HCT116 (cell line): Measurements from ENCODE around the gene EIPR1. TPM values are rescaled to one million over a fixed set of nuclear protein-coding genes. Genes with fewer than 3 reads are reported as not detected.

Experiments
- ATAC-seq: fragments of 200-7000 bp; cut with Tn5 transposase; 2 replicates; pipeline ENCODE4 v1.9.1; 2020; ENCODE audit warnings: mild to moderate bottlenecking, moderate library complexity
- BruUV-seq: library from RNA; stranded (reverse); fragments of 400-500 nt; replicated peaks from 2 replicates; lab custom pipeline; 2021; lab: Mats Ljungman, UMichigan
- CTCF ChIA-PET: fragments of 300-600 bp; sonication (Branson Sonifier 250); formaldehyde crosslinking; loops from one replicate; lab custom pipeline; 2021; ENCODE audit warnings: antibody characterized with exemption; lab: Charles Lee
- POLR2A ChIA-PET: fragments of 300-600, 350-600 bp; sonication (Branson Sonifier 250); formaldehyde crosslinking; loops from one replicate; lab custom pipeline; 2021; ENCODE audit warnings: antibody characterized with exemption; lab: Charles Lee
- RAD21 ChIA-PET, 2 experiments: fragments of 300-600 bp; sonication (Branson Sonifier 250); formaldehyde crosslinking; loops; one replicate each; lab custom pipeline; 2023; ENCODE audit warnings: low total read pairs in 2 of 2; ENCODE audit not compliant: uncharacterized antibody in 2 of 2, unreplicated experiment in 2 of 2, low non-redundant PET in 1 of 2; lab: Charles Lee
- DNase-seq: peaks from one replicate; pipeline ENCODE4 v3.0.0-alpha.2; 2010; ENCODE audit warnings: low read depth, low spot score
- H2AFZ ChIP-seq: fragments of 200-600 bp; shearing (Covaris generic), sonication (generic); 2 replicates; pipeline ENCODE4 v1.6.1; 2017; ENCODE audit warnings: low read depth, mixed run types, mixed read lengths, antibody characterized with exemption, low read length; ENCODE audit not compliant: poor library complexity, severe bottlenecking
- H3K27ac ChIP-seq: 2 replicates; pipeline ENCODE4 v1.5.1; 2012; ENCODE audit warnings: low read depth, low read length
- H3K27me3 ChIP-seq: fragments of 200-600 bp; sonication (generic); 2 replicates; pipeline ENCODE4 v1.6.1; 2016; ENCODE audit warnings: mixed run types, low read length, mixed read lengths; ENCODE audit not compliant: insufficient read depth
- H3K36me3 ChIP-seq, 2 experiments: fragments of 200-500 bp in 1 of 2; fragments of 200-600 bp in 1 of 2; sonication (Bioruptor generic) in 1 of 2; sonication (generic) in 1 of 2; 2 replicates each; pipeline versions ENCODE4 v1.5.1 to v1.6.1; 2014 to 2016; ENCODE audit warnings: low read length in 2 of 2, inconsistent platforms in 1 of 2, mixed read lengths in 1 of 2, mixed run types in 1 of 2; ENCODE audit not compliant: insufficient read depth in 2 of 2, control insufficient read depth in 1 of 2
- H3K4me1 ChIP-seq, 2 experiments: fragments of 200-600 bp in 1 of 2; sonication (generic) in 1 of 2; 2 replicates each; pipeline versions ENCODE4 v1.5.1 to v1.6.1; 2012 to 2017; ENCODE audit warnings: low read length in 2 of 2, inconsistent platforms in 1 of 2, mild to moderate bottlenecking in 1 of 2, mixed read lengths in 1 of 2, mixed run types in 1 of 2, moderate library complexity in 1 of 2; ENCODE audit not compliant: insufficient read depth in 2 of 2, control insufficient read depth in 1 of 2
- H3K4me2 ChIP-seq: fragments of 200-600 bp; sonication (generic); 2 replicates; pipeline ENCODE4 v1.6.1; 2017; ENCODE audit warnings: mixed run types, low read length, mixed read lengths
- H3K4me3 ChIP-seq, 2 experiments: fragments of 200-600 bp in 1 of 2; sonication (generic) in 1 of 2; replicated peaks in 1 of 2; 2 replicates each; pipeline ENCODE4 v1.5.1; 2011 to 2016; ENCODE audit warnings: low read length in 2 of 2, control low read depth in 1 of 2, low read depth in 1 of 2, mild to moderate bottlenecking in 1 of 2, mixed read lengths in 1 of 2, mixed run types in 1 of 2
- H3K79me2 ChIP-seq: fragments of 200-600 bp; sonication (generic); 2 replicates; pipeline ENCODE4 v1.6.1; 2017; ENCODE audit warnings: mild to moderate bottlenecking, mixed run types, low read length, moderate library complexity, mixed read lengths; ENCODE audit not compliant: insufficient read depth
- H3K9ac ChIP-seq: fragments of 200-600 bp; sonication (generic); 2 replicates; pipeline ENCODE4 v1.6.1; 2016; ENCODE audit warnings: low read length, mixed read lengths
- H3K9me2 ChIP-seq: fragments of 200-600 bp; sonication (generic), shearing (Covaris generic); 2 replicates; pipeline ENCODE4 v1.6.1; 2017; ENCODE audit warnings: mixed run types, mild to moderate bottlenecking, moderate library complexity; ENCODE audit not compliant: insufficient read depth
- H3K9me3 ChIP-seq, 2 experiments: fragments of 200-500 bp in 1 of 2; fragments of 200-600 bp in 1 of 2; sonication (Bioruptor generic) in 1 of 2; sonication (generic) in 1 of 2; 2 replicates each; pipeline ENCODE4 v1.6.1; 2014 to 2017; ENCODE audit warnings: low read length in 2 of 2, mixed read lengths in 2 of 2, inconsistent platforms in 1 of 2, low read depth in 1 of 2, mild to moderate bottlenecking in 1 of 2, mixed run types in 1 of 2, moderate library complexity in 1 of 2; ENCODE audit not compliant: control insufficient read depth in 1 of 2, insufficient read depth in 1 of 2
- H4K20me1 ChIP-seq: fragments of 200-600 bp; sonication (generic), shearing (Covaris generic); 2 replicates; pipeline ENCODE4 v1.6.1; 2017; ENCODE audit warnings: mixed run types, mild to moderate bottlenecking, moderate library complexity; ENCODE audit not compliant: insufficient read depth
- CBX3 ChIP-seq: IDR thresholded peaks from 2 replicates; pipeline ENCODE4 v1.6.1; 2012; ENCODE audit warnings: low read depth
- CTCF ChIP-seq, 3 experiments: fragments of 200-600 bp in 1 of 3; sonication (generic) in 1 of 3; IDR thresholded peaks in 2 of 3; conservative IDR thresholded peaks in 1 of 3; 2 replicates each; pipeline ENCODE4 v1.5.1; 2012 to 2017; ENCODE audit warnings: low read depth in 2 of 3, low read length in 2 of 3, antibody characterized with exemption in 1 of 3, borderline replicate concordance in 1 of 3, control low read depth in 1 of 3, mild to moderate bottlenecking in 1 of 3, mixed read lengths in 1 of 3, mixed run types in 1 of 3, moderate library complexity in 1 of 3; ENCODE audit not compliant: insufficient read depth in 1 of 3
- EGR1 ChIP-seq: IDR thresholded peaks from 2 replicates; pipeline ENCODE4 v1.6.1; 2012; ENCODE audit warnings: low read depth
- EZH2phosphoT487 ChIP-seq: fragments of 200-600 bp; IDR thresholded peaks from 2 replicates; pipeline ENCODE4 v1.6.1; 2018; ENCODE audit warnings: antibody characterized with exemption, borderline replicate concordance
- FOSL1 ChIP-seq: IDR thresholded peaks from 2 replicates; pipeline ENCODE4 v1.6.1; 2012; ENCODE audit warnings: low read depth
- POLR2A ChIP-seq: IDR thresholded peaks from 2 replicates; pipeline ENCODE4 v1.7.0; 2011; ENCODE audit warnings: borderline replicate concordance; ENCODE audit not compliant: insufficient read depth, insufficient read length; ENCODE audit errors: extremely low read depth
- POLR2AphosphoS5 ChIP-seq: IDR thresholded peaks from 2 replicates; pipeline ENCODE4 v1.6.1; 2011; ENCODE audit warnings: mild to moderate bottlenecking, low read depth, low read length, moderate library complexity
- RAD21 ChIP-seq: IDR thresholded peaks from 2 replicates; pipeline ENCODE4 v1.6.1; 2012; ENCODE audit warnings: low read depth, mild to moderate bottlenecking
- REST ChIP-seq: IDR thresholded peaks from 2 replicates; pipeline ENCODE4 v1.6.1; 2012; ENCODE audit warnings: low read depth
- SP1 ChIP-seq: IDR thresholded peaks from 2 replicates; pipeline ENCODE4 v1.6.1; 2012; ENCODE audit warnings: low read depth
- SRF ChIP-seq: IDR thresholded peaks from 2 replicates; pipeline ENCODE4 v1.6.1; 2012; ENCODE audit warnings: low read depth
- TCF7L2 ChIP-seq: IDR thresholded peaks from 2 replicates; pipeline ENCODE4 v1.7.0; 2011; ENCODE audit warnings: borderline replicate concordance, inconsistent platforms; ENCODE audit not compliant: insufficient read depth, insufficient read length; ENCODE audit errors: extremely low read depth
- YY1 ChIP-seq: IDR thresholded peaks from 2 replicates; pipeline ENCODE4 v1.6.1; 2011; ENCODE audit warnings: low read length, low read depth, moderate library complexity, mild to moderate bottlenecking; ENCODE audit not compliant: insufficient replicate concordance; ENCODE audit errors: extremely low read depth
- ZNF274 ChIP-seq: fragments of 200-500 bp; sonication (Bioruptor generic); IDR thresholded peaks from 2 replicates; pipeline ENCODE4 v1.6.1; 2014; ENCODE audit warnings: mild to moderate bottlenecking, low read depth, low read length, inconsistent platforms
- intact Hi-C: fragments of 100-400 bp; cut with micrococcal nuclease; formaldehyde crosslinking; loops from 2 replicates; pipeline ENCODE4 v1.10.0; 2022
- total RNA-seq: library from RNA; stranded (reverse); gene quantifications from one replicate; pipeline ENCODE4 v1.2.1, GENCODE V29; 2021; ENCODE audit not compliant: unreplicated experiment

Gene EIPR1
- total RNA-seq, 1 experiment from 2014 or later = 36.9 TPM

- no TSS peak for BruUV-seq
- Histone ChIP-seq H3K4me2 (no peak overlapping the region), H3K4me3 (no peak overlapping the region), H3K27ac (no peak overlapping the region), H3K36me3 (no peaks in the 10 kb centered on the region), H4K20me1 (no peaks in the 10 kb centered on the region), H3K9me3 (no peaks in the 10 kb centered on the region), H3K79me2 (0 out of 2 replicates have a peak, but pooled peaks cover 4% of the 10 kb centered on the region), H2AFZ (no peak overlapping the region), H3K4me1 (no peaks in the 10 kb centered on the region), H3K9me2 (no peaks in the 10 kb centered on the region), H3K27me3 (no peaks in the 10 kb centered on the region), H3K9ac (no peak overlapping the region)
- no peak for ATAC-seq
- TF ChIP-seq REST = no peak
- TF ChIP-seq CBX3 = no peak
- no peak for TF ChIP-seq RAD21
- no peak for TF ChIP-seq POLR2A
- no peak for TF ChIP-seq YY1
- no peak for TF ChIP-seq EGR1
- TF ChIP-seq SP1 = no peak
- no peak for TF ChIP-seq CTCF (IDR thresholded peaks at IDR 0.05 in 2 of 3, conservative IDR thresholded peaks at IDR 0.05 in 1 of 3; ENCODE audit: borderline replicate concordance in 1 of 3, insufficient read depth in 1 of 3, low read depth in 2 of 3, low read length in 2 of 3)
- no peak for TF ChIP-seq SRF
- no peak for TF ChIP-seq TCF7L2
- TF ChIP-seq EZH2phosphoT487 = no peak
- TF ChIP-seq ZNF274 = no peak
- no peak for TF ChIP-seq FOSL1
- TF ChIP-seq POLR2AphosphoS5 = no peak
- ChIA-PET RAD21 (no interaction called here), POLR2A (no interaction called here), CTCF (no interaction called here)
- intact Hi-C loops = no loop called here
- no peak for DNase-seq
Measured at GRCh38 chr2:3202926-3203325, 174.7 kb downstream of the EIPR1 start.
